Ovary (tissue), 9 donors: ENCODE measurements around the gene RECQL. TPM values are rescaled to one million over a fixed set of nuclear protein-coding genes. Genes with fewer than 3 reads are reported as not detected.

ENCODE experiments used
- DNase-seq, 5 donors: peaks; one replicate each; pipeline ENCODE4 v3.0.0-alpha.2; 2019 to 2020
- H3K27ac ChIP-seq, 2 donors: fragments of 200-600 bp; one replicate each; pipeline versions ENCODE4 v1.5.1 to v1.8.0; 2019 to 2022
- H3K27me3 ChIP-seq: fragments of 200-600 bp; one replicate; pipeline ENCODE4 v1.8.0; 2022
- H3K36me3 ChIP-seq: fragments of 200-600 bp; sonication (generic); one replicate; pipeline ENCODE4 v1.5.1; 2019
- H3K4me1 ChIP-seq: one replicate; pipeline ENCODE4 v1.8.1; 2013; ENCODE audit warnings: mild to moderate bottlenecking, moderate library complexity; ENCODE audit not compliant: insufficient read depth
- H3K4me3 ChIP-seq: fragments of 200-600 bp; sonication (generic); one replicate; pipeline ENCODE4 v1.5.1; 2017
- H3K9me3 ChIP-seq, 2 donors: fragments of 200-600 bp in 1 of 2; sonication (generic) in 1 of 2; one replicate each; pipeline versions ENCODE4 v1.5.1 to v1.8.1; 2013 to 2019; ENCODE audit warnings: mild to moderate bottlenecking in 1 of 2, moderate library complexity in 1 of 2
- EP300 ChIP-seq: sonication (generic); formaldehyde crosslinking; IDR thresholded peaks from one replicate; pipeline ENCODE4 v1.6.1; 2017; ENCODE audit warnings: antibody characterized with exemption
- POLR2A ChIP-seq: fragments of 450-650 bp; IDR thresholded peaks from one replicate; pipeline ENCODE4 v1.6.1; 2017; ENCODE audit warnings: antibody characterized with exemption, mild to moderate bottlenecking, moderate library complexity
- WGBS, 3 donors: extraction: QIAGEN DNeasy Blood & Tissue Kit in 1 of 3; methylation state at CpG; one replicate each; pipeline versions ENCODE4 v1.1.5 to v1.1.7; 2013 to 2017; 5-methylcytosine and 5-hydroxymethylcytosine counted together
- intact Hi-C, 4 donors: fragments of 100-400 bp; cut with DNase I; formaldehyde crosslinking; loops; one replicate each; pipeline versions ENCODE4 v1.11.0 to v1.15.1; 2022 to 2023
- polyA plus RNA-seq, 2 donors: library from polyadenylated mRNA; stranded (reverse); fragments of 200-250 nt in 1 of 2; fragments of 350-450 nt in 1 of 2; fragmentation: Illumina TruSeq in 1 of 2; extraction: RNeasy Lipid Tissue Mini Kit (QIAGEN cat#74804) in 1 of 2; gene quantifications; one replicate each; pipeline ENCODE4 v1.2.3, GENCODE V29; 2013 to 2014
- total RNA-seq, 7 donors: library from RNA; depleted of rRNA in 2 of 7; stranded (reverse); fragments of >200 nt in 2 of 7; fragmentation: NEBNext Ultra II Directional in 3 of 7; extraction: Animal tissue kit (Norgen Biotek cat#: 25700) in 3 of 7; gene quantifications; one replicate each; pipeline versions ENCODE4 v1.1.0 to v1.2.4, GENCODE V29; 2016 to 2023
- TF ChIP-seq, protein P1 (sequence below), 3 donors: fragments of 450-650 bp in 2 of 3; fragments of 200-600 bp in 1 of 3; IDR thresholded peaks; one replicate each; pipeline versions ENCODE4 v1.5.1 to v1.8.0; 2016 to 2022; ENCODE audit warnings: antibody characterized with exemption in 3 of 3, mild to moderate bottlenecking in 1 of 3
- donor health status: DM: no; HTN: no; CAD: no; lungs with moderate emphysema.
- donor health status: DM: no; HTN: no; CAD: no.
- donor health status: Bipolar disorder and iron deficiency.
- donor health status: DM: yes; HTN: yes; CAD: no.
- donor health status: DM: no; HTN: no; CAD: no.
- donor health status: DM: yes; HTN: yes; CAD: no.

Gene RECQL
- total and polyA plus RNA-seq, 9 donors: 12.3 to 28.0 (median 17.3) TPM

DNA sequence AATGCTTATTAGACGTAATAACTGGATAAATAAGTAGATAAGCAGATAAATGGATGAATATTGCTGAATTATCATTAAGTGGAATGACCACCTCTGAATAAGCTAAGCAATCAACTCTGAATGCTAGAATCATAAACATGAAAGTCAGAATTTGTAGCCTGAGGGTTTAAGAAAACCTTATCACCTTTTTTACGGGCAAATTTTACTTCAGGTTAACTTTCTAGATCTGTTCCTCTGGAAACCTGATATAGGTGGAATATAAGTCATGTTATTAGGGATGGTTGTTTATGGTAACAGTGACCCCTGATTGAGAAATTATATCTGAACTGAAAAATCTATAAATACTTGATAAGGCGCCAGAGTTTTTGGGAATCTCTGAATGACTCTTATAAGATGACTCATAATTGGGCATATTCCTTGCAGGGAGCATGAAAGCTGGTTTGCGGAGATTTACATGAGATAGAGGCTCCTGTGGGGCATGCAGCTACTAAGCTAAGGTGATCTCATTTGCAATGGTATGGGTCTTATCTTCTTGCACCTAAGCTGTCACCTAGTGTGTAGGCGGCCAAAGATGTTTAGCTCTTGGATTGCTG lies 36.7 kb upstream of the RECQL start:
- intact Hi-C loops: no loop called here
- no peaks in the 10 kb centered on the region for H3K4me1 ChIP-seq
- H3K27ac ChIP-seq: no peak overlapping the region
- H3K9me3 ChIP-seq: no peaks in the 10 kb centered on the region
- TF ChIP-seq POLR2A (no peak), EP300 (no peak)
- TF ChIP-seq, protein P1, sequence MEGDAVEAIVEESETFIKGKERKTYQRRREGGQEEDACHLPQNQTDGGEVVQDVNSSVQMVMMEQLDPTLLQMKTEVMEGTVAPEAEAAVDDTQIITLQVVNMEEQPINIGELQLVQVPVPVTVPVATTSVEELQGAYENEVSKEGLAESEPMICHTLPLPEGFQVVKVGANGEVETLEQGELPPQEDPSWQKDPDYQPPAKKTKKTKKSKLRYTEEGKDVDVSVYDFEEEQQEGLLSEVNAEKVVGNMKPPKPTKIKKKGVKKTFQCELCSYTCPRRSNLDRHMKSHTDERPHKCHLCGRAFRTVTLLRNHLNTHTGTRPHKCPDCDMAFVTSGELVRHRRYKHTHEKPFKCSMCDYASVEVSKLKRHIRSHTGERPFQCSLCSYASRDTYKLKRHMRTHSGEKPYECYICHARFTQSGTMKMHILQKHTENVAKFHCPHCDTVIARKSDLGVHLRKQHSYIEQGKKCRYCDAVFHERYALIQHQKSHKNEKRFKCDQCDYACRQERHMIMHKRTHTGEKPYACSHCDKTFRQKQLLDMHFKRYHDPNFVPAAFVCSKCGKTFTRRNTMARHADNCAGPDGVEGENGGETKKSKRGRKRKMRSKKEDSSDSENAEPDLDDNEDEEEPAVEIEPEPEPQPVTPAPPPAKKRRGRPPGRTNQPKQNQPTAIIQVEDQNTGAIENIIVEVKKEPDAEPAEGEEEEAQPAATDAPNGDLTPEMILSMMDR (IDR thresholded peaks at IDR 0.05): no peak
- no peaks in the 10 kb centered on the region for H3K36me3 ChIP-seq
- H3K4me3 ChIP-seq: no peak overlapping the region
- no peak for DNase-seq
- WGBS, 3 donors: 89 to 93% (median 91%) methylated on average over 5 of the region's 5 CpGs
- no peaks in the 10 kb centered on the region for H3K27me3 ChIP-seq

DNA sequence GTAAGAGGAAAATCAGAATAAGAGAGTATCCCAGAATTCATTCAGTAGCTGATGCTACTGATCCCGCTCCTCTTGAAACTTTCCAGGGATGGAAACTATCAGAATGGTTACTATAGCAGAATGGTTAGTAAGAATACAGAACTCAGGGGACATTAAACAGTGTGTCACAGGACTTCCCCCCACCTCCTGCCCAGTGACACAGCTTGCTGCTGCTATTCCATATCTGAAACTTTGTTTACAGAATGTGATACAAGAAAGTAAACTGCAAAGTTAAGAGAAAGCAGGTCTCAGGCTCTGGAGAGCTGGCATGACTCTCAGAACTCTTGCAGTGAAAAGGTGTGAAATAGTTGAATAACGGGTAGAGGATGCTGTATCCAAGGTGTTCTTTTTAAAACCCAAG lies 28.0 kb upstream of the RECQL start:
- H3K4me3 ChIP-seq: no peak overlapping the region
- H3K36me3 ChIP-seq: no peaks in the 10 kb centered on the region
- H3K4me1 ChIP-seq: no peaks in the 10 kb centered on the region
- intact Hi-C loops: no loop called here
- no peak for DNase-seq
- WGBS, 3 donors: 87 to 95% (median 89%) methylated on average over 2 of the region's 2 CpGs
- H3K9me3 ChIP-seq: no peaks in the 10 kb centered on the region
- TF ChIP-seq EP300: no peak
- H3K27ac ChIP-seq: no peak overlapping the region
- H3K27me3 ChIP-seq: no peaks in the 10 kb centered on the region

DNA sequence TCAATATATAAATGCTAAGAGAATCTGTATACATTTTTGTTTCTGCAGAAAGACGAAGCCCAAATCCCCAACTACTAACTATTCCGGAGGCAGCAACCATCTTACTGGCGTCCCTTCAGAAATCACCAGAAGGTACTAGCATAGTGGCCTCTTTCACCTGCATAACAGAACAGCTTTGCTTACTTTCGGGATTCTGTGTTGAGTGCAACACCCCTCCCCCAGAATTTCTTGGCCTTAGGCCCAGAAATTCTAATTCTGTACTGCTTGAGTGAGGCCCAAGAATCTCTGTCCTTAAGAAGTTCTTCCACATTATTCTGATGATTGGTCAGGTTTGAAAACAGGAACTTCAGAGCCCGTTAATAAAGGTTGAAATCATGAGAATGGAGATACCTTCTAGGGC lies 27.5 kb upstream of the RECQL start:
- Histone ChIP-seq H3K9me3 (no peaks in the 10 kb centered on the region), H3K27ac (no peak overlapping the region), H3K4me1 (no peaks in the 10 kb centered on the region), H3K36me3 (no peaks in the 10 kb centered on the region), H3K27me3 (no peaks in the 10 kb centered on the region), H3K4me3 (no peak overlapping the region)
- TF ChIP-seq, protein P1 (IDR thresholded peaks at IDR 0.05): no peak
- TF ChIP-seq EP300 (no peak), POLR2A (no peak)
- intact Hi-C loops: no loop called here
- no peak for DNase-seq
- 61 to 66% (median 61%) methylated on average over 5 of the region's 5 CpGs for WGBS, 3 donors

DNA sequence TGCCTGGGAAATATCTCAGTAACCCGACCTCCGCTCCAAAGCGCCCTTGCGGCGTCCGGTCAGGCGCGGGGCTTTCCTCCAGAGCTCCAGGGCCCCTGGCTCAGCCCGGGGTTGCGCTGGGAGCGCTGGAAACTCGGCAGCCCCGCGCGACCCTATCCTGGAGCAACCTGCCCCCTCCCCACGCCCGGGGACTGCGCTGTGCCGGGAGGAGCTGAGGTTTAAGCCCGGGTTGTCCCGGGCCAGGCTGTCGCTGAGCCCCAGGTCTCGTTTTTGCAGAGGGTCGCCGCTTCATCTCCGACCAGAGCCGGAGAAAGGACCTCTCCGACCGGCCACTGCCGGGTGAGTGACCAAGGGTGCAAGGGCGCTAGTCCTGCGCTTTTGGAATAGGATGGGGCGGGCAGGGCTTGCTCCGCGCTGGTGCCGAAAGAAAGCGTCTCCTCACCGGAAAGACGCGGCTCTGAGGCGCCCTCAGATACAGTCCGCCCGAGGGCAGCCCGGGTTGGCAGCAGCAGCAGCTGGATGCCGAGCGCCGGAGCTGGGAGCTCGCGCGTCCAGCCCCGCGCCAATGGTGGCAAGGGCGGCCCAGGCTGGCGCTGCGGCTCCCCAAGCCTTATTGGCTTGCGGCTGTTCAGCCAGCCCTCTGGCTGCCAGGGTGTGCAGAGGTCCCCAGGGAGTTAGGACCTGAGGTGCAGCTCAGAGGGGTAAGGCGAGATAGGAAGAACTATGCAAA lies 26.2 kb upstream of the RECQL start:
- intact Hi-C loops: no loop called here
- no peaks in the 10 kb centered on the region for H3K27me3 ChIP-seq
- no peaks in the 10 kb centered on the region for H3K36me3 ChIP-seq
- TF ChIP-seq, protein P1 (IDR thresholded peaks at IDR 0.05): no peak
- no peak for TF ChIP-seq EP300
- no peak for TF ChIP-seq POLR2A
- 0 to 1% (median 0%) methylated on average over 55 to 57 of the region's 57 CpGs for WGBS, 3 donors
- no peaks in the 10 kb centered on the region for H3K4me1 ChIP-seq
- peak overlapping the region; percentile 37 for H3K4me3 ChIP-seq
- no peak overlapping the region for H3K27ac ChIP-seq
- H3K9me3 ChIP-seq: no peaks in the 10 kb centered on the region
- peak in 3 of 5 donors; percentile 23 to 37 (median 24) for DNase-seq

DNA sequence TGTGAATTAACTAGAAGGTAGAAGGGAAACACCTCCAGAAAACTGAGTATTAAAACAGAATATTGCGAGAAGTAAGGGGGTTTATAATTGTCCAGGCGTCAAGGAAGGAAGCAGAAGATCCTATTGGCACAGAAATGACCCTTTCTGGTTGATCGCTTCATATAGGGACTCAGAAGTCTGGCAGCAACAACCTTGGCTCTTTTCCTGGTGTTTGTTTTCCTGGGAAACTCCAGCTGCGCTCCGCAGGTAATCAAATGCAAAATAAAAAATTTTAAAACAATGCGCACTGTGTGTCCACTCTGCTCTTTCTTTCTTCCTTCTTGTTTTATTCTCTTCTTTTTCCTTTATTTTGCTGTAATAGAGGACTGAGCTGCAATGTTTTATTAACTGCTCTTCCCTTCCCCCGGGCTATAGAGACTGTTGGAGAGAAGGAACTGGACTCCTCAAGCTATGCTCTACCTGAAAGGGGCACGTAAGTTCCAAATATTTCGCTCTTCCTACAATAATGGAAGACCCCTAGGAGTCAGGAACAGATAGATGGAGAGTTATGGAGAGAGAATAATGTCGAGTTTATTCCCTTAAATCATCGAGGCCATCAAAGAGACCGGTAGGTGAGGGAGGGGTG lies 25.4 kb upstream of the RECQL start:
- TF ChIP-seq, protein P1 (IDR thresholded peaks at IDR 0.05): no peak
- TF ChIP-seq POLR2A (no peak), EP300 (no peak)
- Histone ChIP-seq H3K27ac (no peak overlapping the region), H3K9me3 (no peaks in the 10 kb centered on the region), H3K27me3 (no peaks in the 10 kb centered on the region), H3K36me3 (no peaks in the 10 kb centered on the region), H3K4me3 (no peak overlapping the region), H3K4me1 (no peaks in the 10 kb centered on the region)
- WGBS, 3 donors: 37 to 40% (median 40%) methylated on average over 12 of the region's 12 CpGs
- no peak for DNase-seq
- intact Hi-C loops: no loop called here
